NCI-H2227 (cell line): ENCODE measurements around the gene URI1.
A peak's percentile ranks its signal among the peaks of the same experiment; 100 is the strongest.
"Not testable (repeated sequence)": the region's sequence is repeated elsewhere in the genome, so short reads cannot be mapped to it uniquely, and the experiment has no call there.

Experiments used
- DNase-seq: peaks from one replicate; lab custom pipeline; 2025; ENCODE audit not compliant: unreplicated experiment; lab: John Stamatoyannopoulos, UW

URI1 gene

DNA sequence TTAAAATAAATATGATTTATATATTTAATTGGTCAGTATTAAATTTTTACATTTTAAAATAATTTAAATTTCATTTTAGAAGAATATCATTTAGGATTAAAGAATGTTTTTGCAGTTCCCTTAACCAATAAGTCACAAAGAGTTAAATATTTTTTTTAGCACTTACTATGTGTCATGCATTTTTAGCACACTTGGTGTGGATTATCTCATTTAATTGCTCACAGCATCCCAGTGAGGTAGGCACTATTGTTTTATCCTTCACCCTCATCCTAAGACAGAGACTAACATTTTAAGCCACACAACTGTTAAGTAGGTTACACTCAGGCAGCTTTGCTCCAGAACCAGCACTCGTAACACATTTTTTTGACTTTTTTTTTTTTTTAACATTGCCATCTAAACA, 78.2 kb downstream of the URI1 start:
- no peak for DNase-seq

DNA sequence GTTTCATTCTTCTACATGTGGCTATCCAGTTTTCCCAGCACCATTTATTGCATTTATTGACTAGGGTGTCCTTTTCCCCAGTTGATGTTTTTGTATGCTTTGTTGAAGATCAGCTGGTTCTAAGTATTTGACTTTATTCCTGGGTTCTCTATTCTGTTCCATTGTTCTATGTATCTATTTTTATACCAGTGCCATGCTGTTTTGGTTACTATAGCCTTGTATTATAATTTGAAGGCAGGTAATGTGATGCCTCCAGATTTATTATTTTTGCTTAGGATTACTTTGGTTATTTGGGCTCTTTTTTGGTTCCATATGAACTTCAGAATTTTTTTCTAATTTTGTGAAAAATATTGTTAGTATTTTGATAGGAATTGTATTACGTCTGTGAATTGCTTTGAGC, 80.6 kb downstream of the URI1 start:
- no peak for DNase-seq

DNA sequence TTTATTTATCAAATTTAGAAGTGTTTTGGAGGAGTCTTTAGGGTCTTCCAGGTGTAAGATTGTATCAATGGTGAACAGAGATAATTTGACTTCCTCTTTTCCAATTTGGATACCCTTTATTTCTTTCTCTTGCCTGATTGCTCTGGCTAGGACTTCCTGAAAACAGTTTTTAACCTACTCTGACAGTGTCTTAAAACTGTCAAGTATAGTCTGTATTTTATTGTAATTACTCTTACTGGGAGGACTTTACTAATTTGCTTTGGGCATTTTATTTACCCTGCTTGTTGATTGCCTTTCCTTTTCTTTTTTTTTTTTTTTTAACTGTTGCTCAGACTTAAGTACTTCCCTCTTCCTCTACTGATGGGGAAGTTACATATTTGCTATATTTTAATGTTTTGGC, 81.3 kb downstream of the URI1 start:
- no peak for DNase-seq

DNA sequence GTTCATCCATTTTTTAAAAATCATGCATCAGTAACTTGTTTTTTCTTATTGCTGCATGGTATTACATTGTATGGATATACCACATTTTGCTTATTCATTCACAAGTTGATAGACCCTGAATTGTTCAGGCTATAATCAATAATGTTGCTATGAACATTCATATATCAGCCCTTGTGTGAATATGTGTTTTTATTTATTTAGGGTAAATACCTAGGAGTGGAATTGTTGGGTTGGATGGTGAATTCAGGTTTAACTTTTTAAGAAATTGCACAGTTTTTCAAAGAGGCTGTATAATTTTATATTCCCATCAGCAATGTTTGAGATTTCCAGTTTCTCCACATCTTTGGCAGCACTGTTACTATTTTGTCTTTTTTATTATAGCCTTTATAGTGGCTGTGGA, 82.1 kb downstream of the URI1 start:
- no peak for DNase-seq

DNA sequence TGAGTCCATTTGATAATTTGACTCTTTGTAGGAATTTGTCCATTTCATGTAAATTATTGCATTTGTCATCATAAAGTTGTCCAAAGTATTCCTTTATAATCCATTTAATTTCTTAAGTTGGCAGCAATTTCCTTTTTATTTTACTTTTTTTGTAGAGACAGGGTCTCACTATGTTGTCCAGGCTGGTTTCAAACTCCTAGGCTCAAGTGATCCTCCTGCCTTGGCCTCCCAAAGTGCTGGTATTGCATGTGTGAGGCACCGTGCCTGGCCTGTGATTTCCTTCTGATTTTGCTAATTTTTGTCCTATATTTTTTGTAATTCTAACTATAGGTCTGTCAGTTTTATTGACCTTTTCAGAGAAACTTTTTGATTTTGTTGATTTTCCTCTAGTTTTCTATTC, 84.9 kb downstream of the URI1 start:
- no peak for DNase-seq

DNA sequence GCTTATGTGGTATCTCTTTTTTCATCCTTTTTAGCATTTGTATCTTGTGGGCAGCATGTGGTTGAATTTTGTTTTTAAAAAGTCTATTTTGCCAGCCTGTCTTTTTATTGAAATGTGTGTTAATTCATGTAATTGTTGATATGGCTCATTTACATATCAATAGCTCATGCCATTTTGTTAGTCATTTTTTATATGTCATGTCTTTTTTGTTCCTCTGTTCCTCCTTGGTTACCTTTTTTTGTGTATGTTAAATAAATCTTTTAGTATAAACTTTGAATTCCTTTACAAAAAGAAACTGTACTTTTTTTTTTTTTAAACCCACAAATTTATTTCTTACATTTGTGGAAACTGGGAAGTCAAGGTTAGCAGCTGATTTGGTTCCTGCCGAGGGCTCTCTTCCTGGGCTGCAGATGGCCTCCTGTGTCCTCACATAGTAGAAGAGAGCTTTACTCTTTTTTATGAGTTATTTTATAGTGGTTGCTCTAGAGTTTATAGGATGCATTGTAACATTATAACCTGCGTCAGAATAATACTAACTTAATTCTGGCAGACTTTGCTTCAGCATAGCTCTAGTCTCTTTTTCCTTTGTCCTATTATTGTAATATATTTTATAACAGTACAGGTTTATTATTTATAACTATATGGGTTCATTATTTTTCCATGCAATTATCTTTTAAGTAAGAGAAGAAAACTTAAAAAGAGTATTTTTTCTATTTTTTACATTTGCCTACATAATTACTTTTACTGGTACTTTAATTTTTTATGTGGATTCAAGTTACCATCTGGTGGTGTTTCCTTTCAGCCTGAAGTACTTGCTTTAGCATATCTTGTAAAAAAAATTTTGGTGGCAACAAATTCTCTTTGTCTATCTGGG, 86.3 kb downstream of the URI1 start:
- DNase-seq, result no peak

DNA sequence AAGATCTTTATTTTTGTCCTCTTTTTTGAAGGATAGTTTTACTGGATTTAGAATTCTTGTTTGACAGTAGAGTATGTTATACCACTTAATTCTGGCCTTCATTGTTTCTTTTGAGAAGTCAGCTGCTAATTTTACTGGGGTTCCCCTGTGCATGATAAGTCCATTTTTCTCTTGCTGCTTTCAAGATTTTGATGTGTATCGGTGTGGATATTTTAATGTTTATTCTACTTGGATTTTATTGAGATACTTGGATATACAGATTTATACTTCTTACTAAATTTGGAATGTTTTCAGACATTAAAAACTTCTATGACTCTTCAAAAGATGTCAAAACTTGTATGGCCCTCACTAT, 86.9 kb downstream of the URI1 start:
- no peak for DNase-seq

DNA sequence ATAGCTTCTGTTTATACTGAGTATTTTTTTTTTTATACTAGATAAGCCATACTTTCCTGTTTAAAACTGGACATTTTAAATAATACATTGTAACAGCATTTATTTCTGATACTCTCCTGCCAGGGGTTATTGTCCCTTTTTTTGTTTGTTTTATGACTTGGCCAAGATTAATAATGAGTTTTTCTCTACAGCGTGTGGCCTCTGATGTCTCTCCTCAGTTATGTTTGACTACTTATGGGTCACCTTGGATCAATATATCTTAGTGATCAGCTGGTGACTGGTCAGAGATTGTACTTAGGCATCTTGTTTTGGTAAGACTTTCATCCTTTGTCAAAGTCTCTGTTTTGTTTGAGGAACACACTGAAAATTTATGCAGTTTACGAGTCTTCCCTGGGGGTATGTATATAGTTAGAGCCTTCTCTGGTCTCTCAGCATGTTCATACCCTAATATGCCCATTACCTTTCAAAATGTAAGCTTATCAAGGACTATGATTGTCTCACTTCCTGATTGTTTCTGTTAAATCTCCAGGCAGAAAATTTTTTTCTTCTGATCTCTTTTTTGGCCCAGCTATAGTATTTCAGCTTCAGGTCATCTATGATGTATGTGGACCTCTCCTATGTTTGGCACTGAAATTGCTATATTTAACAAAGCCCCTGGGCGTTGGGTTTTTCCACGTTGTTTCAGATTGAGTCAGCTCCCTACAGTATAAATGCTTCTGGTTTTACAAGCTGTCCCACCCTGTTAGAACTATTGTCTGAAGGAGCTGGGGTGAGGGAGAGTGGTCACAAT, 87.9 kb downstream of the URI1 start:
- DNase-seq, result no peak

DNA sequence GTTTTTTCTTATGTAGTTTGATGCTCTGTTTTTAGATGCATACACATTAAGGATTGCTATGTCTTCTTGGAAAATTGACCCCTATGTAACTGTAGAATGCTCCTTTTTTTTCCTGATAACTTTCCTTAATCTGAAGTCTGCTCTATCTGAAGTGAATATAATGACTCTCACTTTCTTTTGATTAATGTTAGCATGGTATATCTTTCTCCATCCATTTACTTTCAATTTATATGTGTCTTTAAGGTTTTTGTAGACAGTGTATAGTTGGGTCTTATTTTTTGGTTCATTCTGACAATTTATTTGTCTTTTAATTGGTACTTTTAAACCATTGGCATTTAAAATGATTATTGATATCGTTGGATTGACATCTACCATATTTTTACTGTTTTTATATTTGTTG, 92.3 kb downstream of the URI1 start:
- DNase-seq, result no peak

DNA sequence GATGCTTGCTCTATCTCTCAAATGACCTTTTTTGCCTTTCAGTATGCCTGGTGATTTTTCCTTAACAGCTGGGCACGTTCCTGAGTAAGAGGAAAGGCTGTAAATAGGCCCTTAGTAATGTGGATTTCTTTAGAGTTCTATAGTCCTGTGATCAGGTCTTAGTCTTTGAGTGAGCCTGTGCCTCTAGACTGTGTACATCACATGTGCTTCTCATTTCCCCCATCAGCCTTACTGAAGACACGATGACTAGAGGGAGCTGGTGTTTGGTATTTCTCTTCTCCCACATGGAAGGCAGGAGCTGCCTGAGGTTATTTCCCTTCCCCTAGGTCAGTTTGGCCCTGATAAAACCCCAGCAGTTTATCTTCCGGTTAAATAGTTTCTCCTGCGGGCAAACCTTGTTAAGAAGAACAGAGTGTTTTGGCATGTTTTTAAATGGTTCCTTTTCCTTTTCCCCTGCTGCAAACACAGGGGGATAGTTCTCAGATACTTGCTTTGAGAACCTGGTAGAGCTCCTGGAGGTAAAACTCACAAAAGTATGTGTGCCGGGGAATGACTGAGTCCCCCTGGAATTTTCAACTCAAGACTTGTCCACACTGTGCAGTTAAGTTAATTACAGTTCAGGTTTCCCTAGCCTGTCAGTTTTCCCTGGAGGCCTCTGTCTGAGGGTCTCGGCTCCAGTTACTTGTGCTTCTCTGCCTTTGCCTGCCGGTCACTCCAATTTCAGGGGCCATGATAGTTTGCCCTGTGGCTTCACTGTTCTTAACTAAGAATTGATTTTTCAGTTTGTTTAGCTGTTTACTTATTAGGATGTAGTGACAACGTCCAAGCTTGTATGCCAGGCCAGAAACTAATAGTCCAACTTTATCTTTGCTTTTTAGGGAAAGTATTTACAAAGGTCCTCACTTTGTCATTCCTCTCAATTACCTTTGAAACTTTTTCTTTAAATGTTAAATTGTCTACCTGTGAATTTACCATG, 94.4 kb downstream of the URI1 start:
- DNase-seq, result no peak

DNA sequence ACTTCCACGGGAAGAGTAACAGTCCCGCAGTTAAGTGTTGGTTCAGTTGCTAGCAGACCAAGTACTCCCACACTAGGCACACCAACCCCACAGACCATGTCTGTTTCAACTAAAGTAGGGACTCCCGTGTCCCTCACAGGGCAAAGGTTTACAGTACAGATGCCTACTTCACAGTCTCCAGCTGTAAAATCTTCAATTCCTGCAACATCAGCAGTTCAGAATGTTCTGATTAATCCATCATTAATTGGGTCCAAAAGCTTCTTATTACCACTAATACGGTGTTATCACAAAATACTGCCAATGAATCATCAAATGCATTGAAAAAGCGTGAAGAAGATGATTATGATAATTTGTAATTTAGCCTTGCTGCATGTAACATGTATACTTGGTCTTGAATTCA, 95.8 kb downstream of the URI1 start:
- no peak for DNase-seq

DNA sequence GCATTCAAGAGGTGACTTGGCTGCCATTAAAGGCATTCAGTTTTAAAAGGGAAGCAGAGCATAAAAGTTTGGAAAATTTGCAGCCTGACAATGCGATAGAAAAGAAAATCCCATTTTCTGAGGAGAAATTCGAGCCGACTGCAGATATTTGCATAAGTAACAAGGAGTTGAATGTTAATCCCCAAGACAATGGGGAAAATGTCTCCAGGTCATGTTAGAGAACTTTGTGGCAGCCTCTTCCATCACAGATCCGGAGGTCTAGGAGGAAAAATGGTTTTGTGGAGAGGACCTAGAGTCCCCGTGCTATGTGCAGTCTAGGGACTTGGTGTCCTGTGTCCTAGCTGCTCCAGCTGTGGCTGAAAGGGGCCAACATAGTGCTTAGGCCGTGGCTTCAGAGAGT, 99.9 kb downstream of the URI1 start:
- not testable (repeated sequence) for DNase-seq

DNA sequence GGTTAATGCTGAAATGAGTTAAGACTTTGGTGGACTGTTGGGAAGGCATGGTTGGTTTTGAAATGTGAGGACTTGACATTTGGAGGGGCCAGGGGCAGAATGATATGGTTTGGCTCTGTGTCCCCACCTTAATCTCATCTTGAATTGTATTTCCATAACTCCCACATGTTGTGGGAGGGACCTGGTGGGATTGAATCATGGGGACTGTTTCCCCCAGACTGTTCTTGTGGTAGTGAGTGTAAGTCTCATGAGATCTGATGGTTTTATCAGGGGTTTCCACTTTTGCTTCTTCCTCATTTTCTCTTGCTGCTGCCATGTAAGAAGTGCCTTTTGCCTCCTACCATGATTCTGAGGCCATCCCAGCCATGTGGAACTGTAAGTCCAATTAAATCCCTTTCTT, 101.0 kb downstream of the URI1 start:
- not testable (repeated sequence) for DNase-seq

DNA sequence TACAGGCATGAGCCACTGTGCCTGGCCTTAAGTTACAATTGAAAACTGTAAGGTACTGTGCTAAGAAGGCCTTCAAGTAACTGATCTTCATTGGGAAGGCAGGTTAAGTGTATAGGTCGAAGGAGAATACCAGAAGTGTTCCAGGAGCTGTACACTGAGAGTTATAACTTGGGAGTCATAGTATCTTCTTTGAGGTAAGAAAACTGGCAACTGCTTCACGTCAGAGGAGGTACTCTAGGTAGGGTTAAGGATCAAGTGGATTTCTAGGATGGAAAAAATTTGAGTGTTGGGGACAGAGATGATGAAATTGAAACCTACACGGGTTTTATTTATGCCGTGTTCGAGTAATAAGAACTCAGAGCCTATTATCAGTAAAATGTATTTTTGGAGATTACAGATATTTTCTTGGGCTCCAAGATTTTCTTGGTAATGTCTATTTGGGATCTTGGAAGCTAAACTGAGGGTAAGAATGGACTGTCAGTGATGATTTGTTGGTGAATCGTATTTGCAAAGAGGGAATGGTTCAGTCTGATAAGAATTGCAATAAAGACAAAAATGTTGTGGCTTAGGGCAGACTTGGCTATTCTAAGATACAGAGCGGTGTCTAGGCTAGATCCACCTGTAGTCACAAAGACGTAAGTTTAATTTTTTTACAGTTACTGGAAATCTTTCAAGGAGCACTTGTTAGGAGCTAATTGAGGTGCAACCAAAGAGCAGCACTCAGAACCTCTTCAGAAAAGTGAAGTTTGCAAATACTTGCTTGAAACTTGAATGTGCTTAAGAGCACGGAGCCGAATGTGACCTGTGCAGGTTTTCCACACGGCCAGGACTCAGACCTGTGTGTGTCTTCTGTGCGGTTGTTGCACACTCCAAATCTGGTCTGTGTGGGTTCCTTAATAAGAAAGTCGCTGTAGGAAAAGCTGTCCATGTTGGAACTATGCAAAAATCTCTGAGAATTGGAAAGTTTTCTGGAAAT, 102.5 kb downstream of the URI1 start:
- DNase-seq, result no peak

DNA sequence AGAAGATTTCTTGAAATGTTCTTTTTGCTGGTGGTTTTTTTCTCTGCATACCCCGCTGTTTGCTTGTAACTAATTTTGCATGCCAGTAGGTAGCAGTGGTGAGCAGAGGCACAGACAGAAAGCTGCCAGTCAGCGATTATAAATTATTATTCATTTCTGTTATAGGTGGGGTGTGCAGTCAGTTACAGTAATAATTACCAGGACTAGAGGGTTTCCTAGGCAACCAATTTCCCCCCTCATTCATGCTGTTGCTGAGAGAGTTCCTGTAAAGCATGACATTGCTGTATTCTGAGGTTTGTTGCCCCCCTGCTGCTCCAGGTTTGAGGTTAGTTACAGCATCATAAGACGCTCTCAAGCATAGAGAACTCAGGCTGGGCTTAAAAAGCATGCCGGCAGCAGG, 104.5 kb downstream of the URI1 start:
- peak; percentile 83 for DNase-seq

DNA sequence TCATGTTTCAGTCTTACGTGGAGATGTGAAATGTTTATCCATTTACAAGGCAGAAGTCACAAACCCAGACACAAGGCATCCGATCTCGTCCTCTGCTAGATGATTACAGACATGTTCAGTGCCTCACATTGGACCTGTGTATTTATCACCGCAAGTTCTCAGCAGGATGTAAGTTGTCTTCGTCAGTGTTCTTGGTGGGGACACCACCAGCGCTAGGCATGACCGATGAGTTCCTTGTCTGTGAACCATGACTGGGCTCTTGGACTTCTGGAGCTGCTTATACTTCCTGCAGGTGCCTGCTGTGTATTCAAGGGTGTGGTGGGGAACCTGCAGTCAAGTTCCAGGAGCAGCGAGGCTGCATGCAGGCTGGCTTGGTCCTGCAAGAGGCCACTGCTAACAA, 105.4 kb downstream of the URI1 start:
- no peak for DNase-seq

DNA sequence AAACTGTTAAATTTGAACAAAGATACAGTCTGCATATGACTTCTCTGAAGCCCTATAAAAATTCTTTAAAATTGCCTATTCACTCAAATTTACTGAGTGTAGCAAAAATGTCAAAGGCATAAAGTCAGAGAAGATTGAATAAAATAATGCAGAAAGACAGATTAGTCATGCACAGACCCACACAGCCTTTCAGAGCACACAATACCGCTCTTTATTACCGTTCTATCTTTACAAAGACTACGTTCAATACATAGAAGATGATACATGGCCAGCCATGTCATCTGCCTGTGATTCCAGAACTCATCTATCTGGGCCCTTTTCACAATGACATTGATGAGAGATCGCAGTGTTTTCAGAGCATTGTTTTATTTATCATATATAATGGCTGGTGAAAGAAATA, 107.2 kb downstream of the URI1 start:
- DNase-seq, result no peak

DNA sequence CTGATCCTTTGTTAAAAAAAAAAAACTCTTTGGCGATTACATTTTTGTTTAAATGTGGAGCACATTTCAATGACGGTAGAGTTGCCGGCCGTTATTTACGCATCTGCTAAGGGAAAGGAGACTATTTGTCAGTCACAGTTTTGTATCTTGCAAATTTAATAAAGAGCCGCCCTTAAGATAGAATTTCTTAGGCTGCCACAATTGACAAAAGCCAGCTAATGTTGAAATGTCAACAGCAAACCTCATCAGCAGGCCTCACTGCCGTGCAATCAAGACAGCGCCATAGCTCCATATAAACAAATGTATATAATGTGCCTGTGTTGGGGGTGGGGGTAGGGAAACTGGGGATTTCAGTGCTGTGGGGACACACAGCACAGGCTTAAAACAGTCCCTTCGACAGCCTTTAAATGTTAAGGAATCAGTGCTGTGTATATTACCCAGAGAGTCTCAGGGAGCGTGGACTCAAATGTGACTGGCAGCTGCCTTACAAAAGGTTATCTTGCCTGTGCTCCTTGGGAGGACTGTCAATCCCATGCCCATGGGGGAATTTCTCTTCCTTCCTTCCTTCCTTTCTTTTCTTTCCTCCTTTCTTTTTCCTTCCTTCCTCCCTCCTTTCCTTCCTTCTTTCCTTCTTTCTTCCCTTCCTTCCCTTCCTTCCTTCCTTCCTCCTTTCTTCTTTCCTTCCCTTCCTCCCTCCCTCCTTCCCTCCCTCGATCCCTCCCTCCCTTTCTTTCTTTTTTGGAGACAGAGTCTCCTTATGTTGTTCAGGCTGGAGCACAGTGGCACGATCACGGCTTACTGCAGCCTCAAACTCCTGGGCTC, 108.0 kb downstream of the URI1 start:
- DNase-seq, result no peak
